Common myeloid progenitor, CD34-positive (primary cell): Measurements from ENCODE around the gene METTL8.
"Not testable (repeated sequence)": the region's sequence is repeated elsewhere in the genome, so short reads cannot be mapped to it uniquely, and the experiment has no call there.

ENCODE experiments used
- CTCF ChIA-PET: fragments of 350-600 bp; sonication (Branson Sonifier 250); formaldehyde crosslinking; loops from one replicate; lab custom pipeline; 2021; ENCODE audit warnings: antibody characterized with exemption; lab: Charles Lee
- POLR2A ChIA-PET: fragments of 350-600 bp; sonication (Branson Sonifier 250); formaldehyde crosslinking; loops from one replicate; lab custom pipeline; 2021; ENCODE audit warnings: antibody characterized with exemption; lab: Charles Lee
- DNase-seq, 3 donors: peaks; one replicate each; pipeline versions ENCODE4 v3.0.0 to v3.0.0-alpha.2; 2013
- H3K27ac ChIP-seq, 2 experiments: 1 replicate in 1 of 2; 2 replicates in 1 of 2; pipeline ENCODE4 v1.7.0; 2013; ENCODE audit warnings: inconsistent platforms in 2 of 2, low read length in 2 of 2, mild to moderate bottlenecking in 2 of 2, low read depth in 1 of 2, moderate library complexity in 1 of 2; ENCODE audit not compliant: severe bottlenecking in 2 of 2, insufficient read depth in 1 of 2, poor library complexity in 1 of 2
- H3K27me3 ChIP-seq, 5 experiments: replicated peaks in 2 of 5; 1 replicate in 3 of 5; 2 replicates in 2 of 5; pipeline versions ENCODE4 v1.6.1 to v1.7.0; 2013; ENCODE audit warnings: low read length in 4 of 5, mild to moderate bottlenecking in 2 of 5, moderate library complexity in 2 of 5, inconsistent platforms in 1 of 5; ENCODE audit not compliant: insufficient read depth in 5 of 5, control insufficient read depth in 4 of 5
- H3K36me3 ChIP-seq, 4 experiments: 1 replicate in 2 of 4; 2 replicates in 2 of 4; pipeline versions ENCODE4 v1.6.1 to v1.7.0; 2013; ENCODE audit warnings: low read length in 3 of 4, control low read depth in 1 of 4, mild to moderate bottlenecking in 1 of 4; ENCODE audit not compliant: control insufficient read depth in 4 of 4, insufficient read depth in 4 of 4
- H3K4me1 ChIP-seq, 4 experiments: 1 replicate in 3 of 4; 2 replicates in 1 of 4; pipeline versions ENCODE4 v1.6.1 to v1.7.1; 2013; ENCODE audit warnings: low read length in 3 of 4, mild to moderate bottlenecking in 3 of 4, control low read depth in 1 of 4, inconsistent platforms in 1 of 4, moderate library complexity in 1 of 4; ENCODE audit not compliant: control insufficient read depth in 4 of 4, insufficient read depth in 4 of 4; ENCODE audit errors: control extremely low read depth in 1 of 4
- H3K4me3 ChIP-seq, 7 experiments: 1 replicate in 4 of 7; 2 replicates in 3 of 7; pipeline versions ENCODE4 v1.5.1 to v1.7.0; 2013; ENCODE audit warnings: mild to moderate bottlenecking in 7 of 7, low read length in 6 of 7, moderate library complexity in 6 of 7, inconsistent platforms in 2 of 7, low read depth in 2 of 7, control low read depth in 1 of 7; ENCODE audit not compliant: insufficient read depth in 4 of 7, control insufficient read depth in 1 of 7; ENCODE audit errors: extremely low read depth in 1 of 7
- H3K9me3 ChIP-seq, 5 experiments: 1 replicate in 4 of 5; 2 replicates in 1 of 5; pipeline versions ENCODE4 v1.6.1 to v1.7.1; 2013; ENCODE audit warnings: low read length in 4 of 5, mild to moderate bottlenecking in 2 of 5, inconsistent platforms in 1 of 5, low read depth in 1 of 5, moderate library complexity in 1 of 5; ENCODE audit not compliant: control insufficient read depth in 4 of 5, insufficient read depth in 2 of 5; ENCODE audit errors: control extremely low read depth in 1 of 5
- WGBS: methylation state at CpG from one replicate; pipeline ENCODE4 v1.1.5; 2013; ENCODE audit not compliant: insufficient coverage; 5-methylcytosine and 5-hydroxymethylcytosine counted together

Gene METTL8

DNA sequence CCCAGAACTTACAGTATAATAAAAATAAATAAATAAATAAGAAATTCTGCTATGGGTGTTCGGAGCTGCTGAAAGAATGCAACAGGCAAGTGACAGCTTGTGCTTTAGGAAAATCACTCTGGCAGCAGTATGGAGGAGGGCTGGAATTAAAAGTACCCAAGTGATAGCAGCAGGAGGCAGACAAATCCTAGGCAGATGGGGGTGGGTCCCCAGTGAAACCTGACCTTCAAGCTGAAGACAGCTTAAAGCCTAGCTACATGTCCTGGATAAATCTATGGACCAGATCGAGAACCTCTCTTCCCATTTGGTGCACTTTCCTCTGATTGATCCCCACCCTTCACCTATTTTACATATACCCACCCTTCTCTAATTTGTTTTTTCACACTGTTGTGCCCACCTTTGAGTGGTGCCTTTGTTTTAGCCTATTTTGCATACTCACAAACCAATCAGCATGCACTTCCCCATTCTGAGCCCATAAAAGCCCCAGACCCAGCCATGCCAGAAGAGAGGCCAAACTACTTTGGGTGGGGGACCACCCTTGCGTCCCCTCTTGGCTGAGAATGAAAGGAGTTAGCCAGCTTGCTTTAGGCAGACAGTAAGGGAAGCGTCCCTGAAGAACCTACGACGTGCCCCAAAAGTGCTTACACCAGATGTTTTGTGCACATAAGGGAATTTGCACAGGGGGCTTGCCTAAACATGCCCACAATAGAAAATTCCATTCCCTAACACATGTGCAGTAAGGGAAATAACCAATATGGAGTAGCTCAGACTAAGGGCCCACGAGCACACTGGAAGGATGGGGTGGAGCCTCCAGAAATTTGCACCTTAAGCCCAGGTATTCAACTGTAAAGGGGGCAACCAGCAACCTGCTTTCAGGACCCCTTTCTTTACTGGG, 3.0 kb downstream of the METTL8 start:
- DNase-seq, result peak in 2 of 3 donors; percentile 61 to 68
- POLR2A ChIA-PET, result no interaction called here
- CTCF ChIA-PET, result interaction anchor here (0.7 to 1.9 kb wide), 5 partner anchors 10 to 586 kb away, joined by 3 to 7 read pairs (median 3); partner anchors contain the start of gene GORASP2
- peaks cover 0 to 15% (median 4%) of the 10 kb centered on the region in 4 experiments for H3K36me3 ChIP-seq
- H3K9me3 ChIP-seq, result peaks cover 2 to 23% (median 8%) of the 10 kb centered on the region in 5 experiments
- peak overlapping the region in 1 of 7 experiments; percentile 33 for H3K4me3 ChIP-seq
- no peak overlapping the region for H3K27ac ChIP-seq
- H3K4me1 ChIP-seq, result peaks cover 8 to 25% (median 15%) of the 10 kb centered on the region in 4 experiments
- 100% methylated on average over 6 of the region's 7 CpGs for WGBS
- H3K27me3 ChIP-seq, result no peaks in the 10 kb centered on the region

DNA sequence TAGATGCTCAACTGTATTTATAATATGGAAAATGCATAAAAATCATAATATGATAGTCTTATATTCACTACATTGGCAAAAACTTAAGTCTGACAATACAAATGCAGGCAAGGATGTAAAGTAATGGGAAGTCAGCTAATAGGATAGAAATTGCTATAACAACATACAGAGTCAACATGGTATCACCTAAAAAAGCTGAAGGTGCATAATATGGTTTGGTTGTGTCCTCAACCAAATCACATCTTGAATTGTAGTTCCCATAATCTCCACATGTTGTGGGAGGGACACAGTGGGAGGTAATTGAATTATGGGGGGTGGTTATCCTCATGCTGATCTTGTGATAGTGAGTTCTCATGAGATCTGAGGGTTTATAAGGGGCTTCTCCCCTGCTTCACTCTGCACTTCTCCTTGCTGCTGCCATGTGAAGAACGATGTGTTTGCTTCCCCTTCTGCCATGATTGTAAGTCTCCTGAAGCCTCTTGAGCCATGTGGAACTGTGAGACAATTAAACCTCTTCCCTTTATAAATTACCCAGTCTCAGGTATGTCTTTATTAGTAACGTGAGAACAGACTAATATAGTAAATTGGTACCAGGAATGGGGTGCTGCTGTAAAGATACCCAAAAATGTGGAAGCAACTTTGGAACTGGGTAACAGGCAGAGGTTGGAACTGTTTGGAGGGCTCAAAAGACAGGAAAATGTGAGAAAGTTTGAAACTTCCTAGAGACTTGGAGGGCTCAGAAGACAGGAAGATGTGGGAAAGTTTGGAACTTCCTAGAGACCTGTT, 10.9 kb downstream of the METTL8 start:
- DNase-seq, H3K27ac ChIP-seq, H3K4me1 ChIP-seq, H3K27me3 ChIP-seq, POLR2A ChIA-PET, H3K4me3 ChIP-seq: not testable (repeated sequence)
- peaks cover 2 to 18% (median 6%) of the 10 kb centered on the region in 4 experiments for H3K36me3 ChIP-seq
- CTCF ChIA-PET, result interaction anchor here (1.5 to 1.6 kb wide), 2 partner anchors 14 to 148 kb away, joined by 3 read pairs; no protein-coding TSS in a partner anchor
- H3K9me3 ChIP-seq, result peaks cover 5 to 30% (median 19%) of the 10 kb centered on the region in 5 experiments
- no CpG with 5 or more reads among the region's 2 CpGs for WGBS

DNA sequence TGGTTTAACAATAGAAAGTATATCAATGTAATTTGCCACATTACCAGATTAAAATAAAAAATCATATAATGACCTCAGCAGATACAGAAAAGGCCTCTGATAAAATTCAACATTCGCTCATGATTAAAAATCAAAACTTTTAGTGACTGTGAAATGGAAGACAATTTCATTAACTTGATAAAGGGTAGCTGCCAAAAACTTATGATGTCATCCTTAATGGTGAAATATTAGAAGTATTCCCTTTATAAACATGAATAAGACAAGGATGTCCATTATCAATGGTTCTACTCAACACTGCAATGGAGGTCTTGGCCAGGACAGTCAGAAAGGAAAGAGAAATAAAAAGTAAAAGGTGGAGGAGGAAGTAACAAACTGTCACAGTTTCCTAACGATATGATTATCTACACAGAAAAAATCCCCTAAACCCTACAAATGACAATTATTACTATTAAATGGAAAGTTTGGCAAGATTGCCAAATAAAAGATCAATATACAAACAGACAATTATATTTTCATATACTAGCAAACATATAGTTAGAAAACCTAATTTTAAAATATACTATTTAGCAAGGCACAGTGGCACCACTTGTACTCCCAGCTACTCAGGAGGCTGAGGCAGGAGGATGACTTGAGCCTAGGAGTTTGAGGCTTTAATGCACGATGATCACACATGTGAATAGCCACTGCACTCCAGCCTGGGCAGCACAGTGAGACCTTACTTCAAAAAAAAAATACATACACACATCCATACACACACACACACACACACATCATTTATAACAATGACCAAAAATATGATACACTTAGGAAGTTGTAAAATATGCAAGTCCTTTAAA, 12.8 kb downstream of the METTL8 start:
- Histone ChIP-seq H3K9me3 (peaks cover 3 to 29% (median 18%) of the 10 kb centered on the region in 5 experiments), H3K27ac (no peak overlapping the region), H3K4me1 (peaks cover 0 to 2% (median under 1%) of the 10 kb centered on the region in 4 experiments), H3K4me3 (no peak overlapping the region), H3K36me3 (peaks cover 2 to 16% (median 5%) of the 10 kb centered on the region in 4 experiments), H3K27me3 (no peaks in the 10 kb centered on the region)
- WGBS, result no CpG with 5 or more reads among the region's 3 CpGs
- POLR2A ChIA-PET, result no interaction called here
- peak in 2 of 3 donors; percentile 23 to 40 for DNase-seq
- CTCF ChIA-PET, result interaction anchor here (1.0 to 1.5 kb wide), 3 partner anchors 10 to 13 kb away, joined by 3 to 5 read pairs (median 4); partner anchors contain the start of genes DCAF17 and METTL8

DNA sequence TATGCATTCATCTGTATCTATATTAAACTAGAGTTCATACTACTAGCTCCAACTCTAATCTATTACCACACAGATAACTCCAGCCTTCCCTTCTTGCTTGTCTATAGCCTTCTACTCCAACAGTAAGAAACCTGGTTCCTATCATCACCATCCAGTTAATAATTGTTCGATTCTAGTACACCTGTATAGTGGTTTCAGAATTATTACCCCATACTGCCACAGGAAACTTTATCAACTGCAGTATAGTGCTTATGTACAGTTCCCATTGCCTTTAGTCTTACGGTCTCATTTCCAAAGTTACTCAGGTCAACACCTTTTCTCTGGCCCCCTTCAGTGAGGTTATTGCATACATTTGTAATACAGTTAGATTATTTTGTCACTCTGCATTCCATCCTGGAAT, 14.5 kb downstream of the METTL8 start:
- Histone ChIP-seq H3K27ac (no peak overlapping the region), H3K27me3 (no peaks in the 10 kb centered on the region), H3K36me3 (peaks cover 0 to 11% (median 0%) of the 10 kb centered on the region in 4 experiments), H3K4me1 (peaks cover 0 to 6% (median 2%) of the 10 kb centered on the region in 4 experiments), H3K4me3 (no peak overlapping the region), H3K9me3 (peaks cover 3 to 15% (median 14%) of the 10 kb centered on the region in 5 experiments)
- no peak for DNase-seq
- CTCF ChIA-PET, result interaction anchor here (1.1 to 1.5 kb wide), 2 partner anchors 13 to 446 kb away, joined by 3 read pairs; no protein-coding TSS in a partner anchor
- POLR2A ChIA-PET, result no interaction called here
- 100% methylated on average over 1 of the region's 2 CpGs for WGBS

DNA sequence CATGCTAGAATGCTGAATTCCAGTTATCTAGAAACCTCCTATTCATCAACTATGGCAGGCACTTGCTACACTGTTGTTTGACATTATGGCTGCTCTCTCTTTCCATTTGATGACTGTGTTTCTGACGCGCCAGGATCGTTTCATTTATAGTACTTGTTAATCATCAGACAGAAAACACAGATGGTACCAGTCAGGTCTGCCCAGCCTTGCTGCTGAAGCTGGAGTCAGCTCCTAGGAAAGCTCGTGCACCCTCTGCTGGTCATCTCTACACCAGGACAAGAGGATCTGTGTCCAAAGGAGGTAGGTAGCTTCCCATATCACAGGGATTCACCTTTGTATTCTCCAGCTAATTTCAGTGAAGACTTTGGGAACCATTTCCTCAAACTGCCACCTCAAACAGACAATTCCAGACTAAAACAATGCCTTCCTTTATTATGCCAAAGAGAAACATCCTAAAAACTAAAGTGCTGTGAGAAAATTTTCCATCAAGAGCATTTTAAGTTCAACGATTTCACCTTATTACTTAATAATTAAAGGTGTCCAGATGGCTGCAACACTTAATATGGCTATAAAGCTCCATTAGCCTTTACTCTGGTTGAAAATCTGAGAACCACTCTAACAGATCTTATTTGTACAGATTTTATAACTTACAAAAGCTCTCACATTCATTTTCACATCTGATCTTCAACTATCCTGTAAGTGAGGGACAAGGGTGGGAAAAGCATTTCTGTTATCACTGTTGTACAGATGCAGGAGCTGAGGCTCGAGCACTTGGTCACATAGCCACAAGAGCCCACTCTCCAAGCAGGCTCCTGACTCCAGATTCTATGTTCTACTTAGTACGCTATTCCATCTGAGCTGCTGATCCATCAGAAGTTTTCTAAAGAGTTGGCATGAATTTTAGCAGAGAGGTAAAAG, 17.5 kb downstream of the METTL8 start:
- 22% methylated on average over 6 of the region's 7 CpGs for WGBS
- Histone ChIP-seq H3K27me3 (no peaks in the 10 kb centered on the region), H3K4me3 (peak overlapping the region in 1 of 7 experiments; percentile 17), H3K36me3 (no peaks in the 10 kb centered on the region), H3K27ac (no peak overlapping the region), H3K4me1 (peaks cover 0 to 9% (median 3%) of the 10 kb centered on the region in 4 experiments), H3K9me3 (no peaks in the 10 kb centered on the region)
- ChIA-PET CTCF (interaction anchor here (0.8 to 2.4 kb wide), 26 partner anchors 9 to 455 kb away, joined by 3 to 14 read pairs (median 4); no protein-coding TSS in a partner anchor), POLR2A (interaction anchor here (0.5 kb wide), 2 partner anchors 19 to 125 kb away, joined by 3 to 7 read pairs; no protein-coding TSS in a partner anchor)
- peak; percentile 92 to 95 (median 95) for DNase-seq
